HG02938 (cell line): ENCODE results near the gene CBX5.
"Not testable (repeated sequence)": the region's sequence is repeated elsewhere in the genome, so short reads cannot be mapped to it uniquely, and the experiment has no call there.

Experiments used
- ATAC-seq: cut with Tn5 transposase; IDR thresholded peaks from one replicate; pipeline ENCODE4 v1.9.1; 2021; ENCODE audit warnings: mild to moderate bottlenecking, moderate library complexity; ENCODE audit not compliant: unreplicated experiment

CBX5 gene

GRCh38 chr12:54294953-54295566 lies 15.1 kb upstream of the CBX5 start:
- no peak for ATAC-seq

GRCh38 chr12:54294152-54294952 lies 14.4 kb upstream of the CBX5 start:
- no peak for ATAC-seq

GRCh38 chr12:54292931-54293241 lies 13.0 kb upstream of the CBX5 start:
- no peak for ATAC-seq

GRCh38 chr12:54292083-54292930 lies 12.4 kb upstream of the CBX5 start:
- ATAC-seq: no peak

GRCh38 chr12:54287261-54288157 lies 7.6 kb upstream of the CBX5 start:
- ATAC-seq: no peak

- ATAC-seq: no peak
Observed at GRCh38 chr12:54286042-54287030, 6.4 kb upstream of the CBX5 start.

- no peak for ATAC-seq
Observed at GRCh38 chr12:54285150-54286041, 5.5 kb upstream of the CBX5 start.

GRCh38 chr12:54284070-54284780 lies 4.3 kb upstream of the CBX5 start:
- ATAC-seq: not testable (repeated sequence)

- ATAC-seq: no peak
Observed at GRCh38 chr12:54282949-54283593, 3.1 kb upstream of the CBX5 start.

GRCh38 chr12:54281694-54282093 lies 1.8 kb upstream of the CBX5 start:
- ATAC-seq: not testable (repeated sequence)

GRCh38 chr12:54281261-54281638 lies 1.3 kb upstream of the CBX5 start:
- ATAC-seq: not testable (repeated sequence)

- peak; percentile 86 for ATAC-seq
Observed at GRCh38 chr12:54280468-54281260, 742 bp upstream of the CBX5 start, which contains the start of gene HNRNPA1. Gene HNRNPA1 (plus strand): TSS chr12:54280726. CDS start chr12:54280808, 82 bp downstream.

- no peak for ATAC-seq
Observed at GRCh38 chr12:54279227-54279631, 693 bp downstream of the CBX5 start.

GRCh38 chr12:54277823-54278276 lies 2.1 kb downstream of the CBX5 start:
- ATAC-seq: no peak

- ATAC-seq: no peak
Observed at GRCh38 chr12:54276368-54276767, 3.6 kb downstream of the CBX5 start.

GRCh38 chr12:54273981-54274380 lies 5.9 kb downstream of the CBX5 start:
- ATAC-seq: no peak
